Tibial nerve (tissue), 4 donors: Measurements from ENCODE around the gene STK25. TPM values are rescaled to one million over a fixed set of nuclear protein-coding genes. Genes with fewer than 3 reads are reported as not detected.

ENCODE experiments used
- DNase-seq, 2 donors: peaks; one replicate each; pipeline ENCODE4 v3.0.0-alpha.2; 2019; ENCODE audit warnings: low spot score in 2 of 2
- H3K27ac ChIP-seq, 4 donors: fragments of 200-600 bp; sonication (generic) in 3 of 4; one replicate each; pipeline ENCODE4 v1.5.1; 2017 to 2019; ENCODE audit warnings: mild to moderate bottlenecking in 1 of 4
- H3K27me3 ChIP-seq, 2 donors: fragments of 200-600 bp; sonication (generic) in 1 of 2; one replicate each; pipeline versions ENCODE4 v1.5.1 to v1.6.0; 2017 to 2019
- H3K36me3 ChIP-seq, 3 donors: fragments of 200-600 bp; sonication (generic); one replicate each; pipeline ENCODE4 v1.5.1; 2018 to 2019
- H3K4me1 ChIP-seq, 4 donors: fragments of 200-600 bp; sonication (generic) in 3 of 4; one replicate each; pipeline ENCODE4 v1.5.1; 2017 to 2019
- H3K4me3 ChIP-seq, 4 donors: fragments of 200-600 bp; sonication (generic) in 3 of 4; one replicate each; pipeline ENCODE4 v1.5.1; 2017 to 2019; ENCODE audit warnings: mild to moderate bottlenecking in 1 of 4, moderate library complexity in 1 of 4
- H3K9me3 ChIP-seq, 4 donors: fragments of 200-600 bp; sonication (generic) in 3 of 4; one replicate each; pipeline ENCODE4 v1.5.1; 2017 to 2019
- EP300 ChIP-seq, 2 donors: sonication (generic); formaldehyde crosslinking; IDR thresholded peaks; one replicate each; pipeline ENCODE4 v1.6.1; 2017; ENCODE audit warnings: antibody characterized with exemption in 2 of 2, mild to moderate bottlenecking in 1 of 2
- POLR2A ChIP-seq, 2 donors: fragments of 450-650 bp; IDR thresholded peaks; one replicate each; pipeline ENCODE4 v1.6.1; 2017; ENCODE audit warnings: antibody characterized with exemption in 2 of 2, mild to moderate bottlenecking in 2 of 2, moderate library complexity in 2 of 2
- WGBS, 2 donors: methylation state at CpG; one replicate each; pipeline ENCODE4 v1.1.5; 2018; 5-methylcytosine and 5-hydroxymethylcytosine counted together
- total RNA-seq, 4 donors: library from RNA; depleted of rRNA; stranded (reverse); fragments of >200 nt; gene quantifications; one replicate each; pipeline ENCODE4 v1.1.0, GENCODE V29; 2016
- TF ChIP-seq, protein P1 (sequence below), 5 experiments: fragments of 200-600 bp in 3 of 5; fragments of 450-650 bp in 2 of 5; sonication (generic) in 3 of 5; IDR thresholded peaks; one replicate each; pipeline ENCODE4 v1.5.1; 2016 to 2019; ENCODE audit warnings: antibody characterized with exemption in 5 of 5, mild to moderate bottlenecking in 3 of 5, moderate library complexity in 2 of 5

The STK25 gene
- total RNA-seq, 4 donors from 2014 or later: 234 to 301 (median 275) TPM

- peaks cover 0 to 92% (median 3%) of the 10 kb centered on the region in 3 donors for H3K36me3 ChIP-seq
Measured at GRCh38 chr2:241498115-241499070, 10.0 kb downstream of the STK25 start.

DNA sequence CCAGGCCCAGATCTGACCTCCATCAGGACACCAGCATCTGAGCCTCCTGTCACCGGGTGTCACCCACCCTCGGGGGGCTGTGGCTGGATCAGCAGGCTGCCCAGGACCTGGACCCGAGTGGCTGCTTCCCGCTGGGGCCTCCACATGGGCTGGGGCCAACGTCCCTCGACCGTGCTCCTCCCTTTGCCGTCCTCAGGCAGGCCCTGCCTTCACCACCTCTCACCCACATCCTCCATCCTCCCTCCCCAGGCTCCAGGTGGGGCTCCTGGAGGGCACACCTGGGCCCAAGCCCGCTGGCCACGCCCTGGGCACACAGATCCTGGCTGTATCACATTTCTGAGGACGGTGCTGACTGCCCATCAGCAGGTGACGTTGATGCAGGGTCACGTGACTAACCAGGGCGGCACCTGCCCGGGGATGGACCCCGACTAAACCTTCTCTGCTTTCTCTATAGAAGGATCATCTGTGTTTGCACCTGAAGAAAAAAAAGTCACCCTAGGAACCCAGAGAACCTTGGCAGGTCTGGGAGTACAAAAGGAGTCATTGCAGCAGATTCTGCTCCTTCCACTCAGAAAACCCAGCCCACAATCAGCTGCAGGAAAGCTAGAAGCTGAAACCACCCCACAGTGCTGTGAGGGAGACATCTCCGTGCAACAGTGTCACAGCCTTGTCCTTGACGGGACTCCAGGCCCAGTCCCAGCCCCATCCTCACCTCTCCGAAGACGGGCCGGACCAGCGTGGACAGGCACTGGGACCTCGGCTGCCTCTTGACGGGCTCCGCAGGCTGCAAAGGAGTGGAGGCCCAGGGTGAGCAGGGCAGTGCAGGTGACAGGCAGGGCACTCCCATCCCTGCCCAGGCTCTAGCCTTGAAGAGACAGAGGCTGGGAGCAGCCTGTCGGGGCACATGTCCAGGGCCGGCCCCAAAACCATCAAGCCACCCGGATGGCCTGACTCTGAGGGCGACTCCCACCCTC is 11.2 kb downstream of the STK25 start:
- H3K27me3 ChIP-seq: no peaks in the 10 kb centered on the region
- H3K4me3 ChIP-seq: no peak overlapping the region
- 86 to 90% methylated on average over 26 to 29 of the region's 29 CpGs for whole genome bisulfite sequencing, 2 donors
- H3K9me3 ChIP-seq: no peaks in the 10 kb centered on the region
- H3K4me1 ChIP-seq: no peaks in the 10 kb centered on the region
- TF ChIP-seq EP300 (IDR thresholded peaks at IDR 0.05) (no peak), POLR2A (IDR thresholded peaks at IDR 0.05) (no peak)
- TF ChIP-seq, protein P1, sequence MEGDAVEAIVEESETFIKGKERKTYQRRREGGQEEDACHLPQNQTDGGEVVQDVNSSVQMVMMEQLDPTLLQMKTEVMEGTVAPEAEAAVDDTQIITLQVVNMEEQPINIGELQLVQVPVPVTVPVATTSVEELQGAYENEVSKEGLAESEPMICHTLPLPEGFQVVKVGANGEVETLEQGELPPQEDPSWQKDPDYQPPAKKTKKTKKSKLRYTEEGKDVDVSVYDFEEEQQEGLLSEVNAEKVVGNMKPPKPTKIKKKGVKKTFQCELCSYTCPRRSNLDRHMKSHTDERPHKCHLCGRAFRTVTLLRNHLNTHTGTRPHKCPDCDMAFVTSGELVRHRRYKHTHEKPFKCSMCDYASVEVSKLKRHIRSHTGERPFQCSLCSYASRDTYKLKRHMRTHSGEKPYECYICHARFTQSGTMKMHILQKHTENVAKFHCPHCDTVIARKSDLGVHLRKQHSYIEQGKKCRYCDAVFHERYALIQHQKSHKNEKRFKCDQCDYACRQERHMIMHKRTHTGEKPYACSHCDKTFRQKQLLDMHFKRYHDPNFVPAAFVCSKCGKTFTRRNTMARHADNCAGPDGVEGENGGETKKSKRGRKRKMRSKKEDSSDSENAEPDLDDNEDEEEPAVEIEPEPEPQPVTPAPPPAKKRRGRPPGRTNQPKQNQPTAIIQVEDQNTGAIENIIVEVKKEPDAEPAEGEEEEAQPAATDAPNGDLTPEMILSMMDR (IDR thresholded peaks at IDR 0.05): no peak
- DNase-seq: no peak
- no peak overlapping the region for H3K27ac ChIP-seq
- H3K36me3 ChIP-seq: peaks cover 0 to 96% (median 3%) of the 10 kb centered on the region in 3 donors

More at GRCh38 chr2:241498115-241499070, 10.0 kb downstream of the STK25 start:
- Histone ChIP-seq H3K27ac (no peak overlapping the region), H3K9me3 (no peaks in the 10 kb centered on the region), H3K4me1 (no peaks in the 10 kb centered on the region), H3K27me3 (no peaks in the 10 kb centered on the region), H3K4me3 (no peak overlapping the region)
- no peak for TF ChIP-seq EP300 (IDR thresholded peaks at IDR 0.05)
- TF ChIP-seq, protein P1 (IDR thresholded peaks at IDR 0.05): no peak
- no peak for TF ChIP-seq POLR2A (IDR thresholded peaks at IDR 0.05)
- no peak for DNase-seq
- WGBS, 2 donors: 86 to 91% methylated on average over 24 to 30 of the region's 36 CpGs

- no peak overlapping the region for H3K27ac ChIP-seq
- no peak for DNase-seq
- no peaks in the 10 kb centered on the region for H3K4me1 ChIP-seq
- WGBS, 2 donors: 86 to 92% methylated on average over 23 to 28 of the region's 28 CpGs
- no peaks in the 10 kb centered on the region for H3K9me3 ChIP-seq
- TF ChIP-seq POLR2A (IDR thresholded peaks at IDR 0.05) (no peak), EP300 (IDR thresholded peaks at IDR 0.05) (no peak)
- TF ChIP-seq, protein P1 (IDR thresholded peaks at IDR 0.05): no peak
- H3K36me3 ChIP-seq: peaks cover 0 to 100% (median 3%) of the 10 kb centered on the region in 3 donors
- H3K4me3 ChIP-seq: no peak overlapping the region
- H3K27me3 ChIP-seq: no peaks in the 10 kb centered on the region
Measured at GRCh38 chr2:241496003-241496707, 12.2 kb downstream of the STK25 start.

GRCh38 chr2:241495172-241496002 is 13.0 kb downstream of the STK25 start:
- TF ChIP-seq EP300 (IDR thresholded peaks at IDR 0.05) (no peak), POLR2A (IDR thresholded peaks at IDR 0.05) (no peak)
- TF ChIP-seq, protein P1 (IDR thresholded peaks at IDR 0.05): no peak
- Histone ChIP-seq H3K27me3 (no peaks in the 10 kb centered on the region), H3K4me3 (no peak overlapping the region), H3K36me3 (peaks cover 0 to 99% (median 3%) of the 10 kb centered on the region in 3 donors), H3K4me1 (no peaks in the 10 kb centered on the region), H3K9me3 (no peaks in the 10 kb centered on the region), H3K27ac (peak overlapping the region in 1 of 4 donors; percentile 19)
- no peak for DNase-seq
- WGBS, 2 donors: 83 to 84% methylated on average over 25 to 26 of the region's 34 CpGs
